WTC11 (cell line): ENCODE data around the gene EPHA1. TPM values are rescaled to one million over a fixed set of nuclear protein-coding genes. Genes with fewer than 3 reads are reported as not detected.

ENCODE experiments used
- ATAC-seq: fragments of 200-7000 bp; cut with Tn5 transposase; 2 replicates; pipeline ENCODE4 v1.10.0; 2021; ENCODE audit warnings: mild to moderate bottlenecking, moderate library complexity
- CTCF ChIA-PET: fragments of 300-600 bp; sonication (Branson Sonifier 250); formaldehyde crosslinking; loops from one replicate; lab custom pipeline; 2021; ENCODE audit warnings: antibody characterized with exemption; lab: Charles Lee
- POLR2A ChIA-PET: fragments of 350-600 bp; sonication (Branson Sonifier 250); formaldehyde crosslinking; loops from one replicate; lab custom pipeline; 2021; ENCODE audit warnings: antibody characterized with exemption; lab: Charles Lee
- DNase-seq: peaks from one replicate; pipeline ENCODE4 v3.0.0; 2021; ENCODE audit warnings: low spot score
- H3K27ac Mint-ChIP-seq: 2 replicates; pipeline ENCODE4 v1.8.0; 2021; ENCODE audit warnings: mixed read lengths
- H3K27me3 Mint-ChIP-seq: 2 replicates; pipeline ENCODE4 v1.8.0; 2021; ENCODE audit warnings: low read depth, mild to moderate bottlenecking, moderate library complexity, mixed read lengths
- H3K36me3 Mint-ChIP-seq: 2 replicates; pipeline ENCODE4 v1.8.0; 2021; ENCODE audit warnings: mixed read lengths
- H3K4me1 Mint-ChIP-seq: 2 replicates; pipeline ENCODE4 v1.8.0; 2022; ENCODE audit warnings: mixed read lengths
- H3K4me3 Mint-ChIP-seq: 2 replicates; pipeline ENCODE4 v1.8.0; 2021; ENCODE audit warnings: mild to moderate bottlenecking, moderate library complexity, mixed read lengths
- H3K9me3 Mint-ChIP-seq: 2 replicates; pipeline ENCODE4 v1.8.0; 2021; ENCODE audit warnings: mixed read lengths
- ATF1 ChIP-seq: sonication (generic); formaldehyde crosslinking; IDR thresholded peaks from 2 replicates; pipeline ENCODE4 v1.8.1; 2023; ENCODE audit warnings: mild to moderate bottlenecking, moderate library complexity, missing genetic modification reagents
- CBFB ChIP-seq: sonication (generic); formaldehyde crosslinking; IDR thresholded peaks from 2 replicates; pipeline ENCODE4 v1.8.1; 2022; ENCODE audit warnings: mild to moderate bottlenecking, low read depth, missing genetic modification reagents
- EMX1 ChIP-seq: fragments of 250-450 bp; sonication (Bioruptor Pico); IDR thresholded peaks from 2 replicates; pipeline ENCODE4 v1.8.0; 2021; ENCODE audit warnings: mild to moderate bottlenecking
- GTF2I ChIP-seq: fragments of 250-450 bp; sonication (Bioruptor Pico); conservative IDR thresholded peaks from 2 replicates; pipeline ENCODE4 v1.4.0; 2021; ENCODE audit warnings: mild to moderate bottlenecking
- JUN ChIP-seq: sonication (generic); formaldehyde crosslinking; IDR thresholded peaks from 2 replicates; pipeline ENCODE4 v1.8.0; 2023; ENCODE audit warnings: mild to moderate bottlenecking, missing genetic modification reagents
- MXD4 ChIP-seq: fragments of 250-450 bp; sonication (Bioruptor Pico); IDR thresholded peaks from 2 replicates; pipeline ENCODE4 v1.8.0; 2021; ENCODE audit warnings: mild to moderate bottlenecking, moderate library complexity, borderline replicate concordance
- OVOL2 ChIP-seq: fragments of 250-450 bp; sonication (Bioruptor Pico); IDR thresholded peaks from 2 replicates; pipeline ENCODE4 v1.9.0; 2021; ENCODE audit warnings: mild to moderate bottlenecking, borderline replicate concordance
- SMAD4 ChIP-seq: sonication (generic); formaldehyde crosslinking; IDR thresholded peaks from 2 replicates; pipeline ENCODE4 v1.8.0; 2022; ENCODE audit warnings: mild to moderate bottlenecking, missing genetic modification reagents
- SP1 ChIP-seq: sonication (generic); formaldehyde crosslinking; conservative IDR thresholded peaks from 2 replicates; pipeline ENCODE4 v1.8.1; 2022; ENCODE audit warnings: missing genetic modification reagents
- ZNF423 ChIP-seq: fragments of 250-450 bp; sonication (Bioruptor Pico); IDR thresholded peaks from 2 replicates; pipeline ENCODE4 v2.1.2; 2022; ENCODE audit warnings: mild to moderate bottlenecking, moderate library complexity
- total RNA-seq: library from RNA; stranded (reverse); gene quantifications from 3 replicates; pipeline ENCODE4 v1.2.3, GENCODE V29; 2021
- TF ChIP-seq, protein P1 (sequence below): fragments of 250-450 bp; sonication (Bioruptor Pico); IDR thresholded peaks from 2 replicates; pipeline ENCODE4 v1.9.0; 2021; ENCODE audit warnings: mild to moderate bottlenecking, borderline replicate concordance
- TF ChIP-seq, protein P2 (sequence below): sonication (generic); formaldehyde crosslinking; IDR thresholded peaks from 2 replicates; pipeline ENCODE4 v1.8.0; 2022; ENCODE audit warnings: mild to moderate bottlenecking, missing genetic modification reagents
- TF ChIP-seq, protein P3 (sequence below): sonication (generic); formaldehyde crosslinking; IDR thresholded peaks from 2 replicates; pipeline ENCODE4 v1.8.0; 2022; ENCODE audit warnings: mild to moderate bottlenecking, missing genetic modification reagents
- TF ChIP-seq, protein P4 (sequence below): sonication (generic); formaldehyde crosslinking; IDR thresholded peaks from 2 replicates; pipeline ENCODE4 v1.8.1; 2023; ENCODE audit warnings: mild to moderate bottlenecking, moderate library complexity, missing genetic modification reagents
- TF ChIP-seq, protein P5 (sequence below): sonication (generic); formaldehyde crosslinking; IDR thresholded peaks from 2 replicates; pipeline ENCODE4 v1.8.0; 2022; ENCODE audit warnings: mild to moderate bottlenecking, missing genetic modification reagents

The EPHA1 gene
- total RNA-seq, 1 experiment from 2014 or later, result 203 TPM

DNA sequence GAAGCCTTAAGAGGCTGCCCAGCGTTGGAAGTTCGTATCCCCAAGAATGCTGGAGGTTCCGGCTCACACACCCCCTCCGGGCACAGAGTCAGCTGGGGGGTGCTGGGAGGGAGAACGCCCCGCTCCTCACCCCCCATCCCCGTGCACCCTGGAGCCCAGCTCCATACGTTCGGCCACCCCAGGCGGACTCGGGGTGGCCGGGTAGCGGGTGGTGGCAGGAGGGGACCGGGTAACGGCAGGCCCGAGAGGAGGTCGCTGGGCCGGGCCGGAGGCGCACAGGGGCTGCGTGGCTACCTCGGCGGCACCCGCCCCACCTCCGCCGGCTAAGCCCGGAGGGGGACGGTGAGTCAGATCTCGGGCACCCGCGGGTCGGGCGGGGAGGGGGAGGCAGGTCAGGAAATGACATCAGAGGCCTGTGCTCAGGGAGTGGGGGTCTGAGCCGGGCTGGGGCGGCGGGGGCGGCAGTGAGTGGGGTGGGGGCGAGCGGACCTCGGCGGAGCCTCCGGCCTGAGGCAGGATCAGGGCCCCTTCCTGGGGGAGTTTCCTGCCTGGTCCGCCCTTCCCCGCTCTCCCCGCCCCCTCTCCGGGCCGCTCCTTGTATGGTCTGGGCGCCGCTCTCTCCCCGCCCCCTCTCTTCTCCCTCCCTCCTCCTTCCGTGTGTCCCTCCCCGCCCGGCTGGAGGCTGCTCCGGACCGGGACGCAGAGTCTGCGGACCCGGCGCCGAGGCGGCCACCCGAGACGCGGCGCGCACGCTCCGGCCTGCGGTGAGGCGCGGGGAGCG is 27.8 kb downstream of the EPHA1 start, which contains the start of gene ZYX:
Gene ZYX (plus strand): TSS at position 700 of the 781 bp plus-strand sequence. CDS start 227 bp downstream, outside the sequence.
- Mint-ChIP-seq H3K36me3 (peaks cover 5% of the 10 kb centered on the region), H3K9me3 (no peaks in the 10 kb centered on the region), H3K27ac (no peak within 1 kb of the TSS), H3K27me3 (no peaks in the 10 kb centered on the region), H3K4me3 (peak within 1 kb of the TSS; percentile 76), H3K4me1 (peaks cover 32% of the 10 kb centered on the region)
- DNase-seq (peak; percentile 94), ATAC-seq (peak; percentile 83)
- ChIA-PET POLR2A (interaction anchor here (1.0 to 2.0 kb wide), 6 partner anchors 9 to 27 kb away, joined by 3 to 16 read pairs (median 4); partner anchors contain the start of gene FAM131B), CTCF (interaction anchor here (0.7 to 2.3 kb wide), 39 partner anchors 7 to 1661 kb away, joined by 3 to 68 read pairs (median 4); partner anchors contain the start of genes CLCN1, EPHA1, FAM131B and GSTK1)
- TF ChIP-seq, protein P1, sequence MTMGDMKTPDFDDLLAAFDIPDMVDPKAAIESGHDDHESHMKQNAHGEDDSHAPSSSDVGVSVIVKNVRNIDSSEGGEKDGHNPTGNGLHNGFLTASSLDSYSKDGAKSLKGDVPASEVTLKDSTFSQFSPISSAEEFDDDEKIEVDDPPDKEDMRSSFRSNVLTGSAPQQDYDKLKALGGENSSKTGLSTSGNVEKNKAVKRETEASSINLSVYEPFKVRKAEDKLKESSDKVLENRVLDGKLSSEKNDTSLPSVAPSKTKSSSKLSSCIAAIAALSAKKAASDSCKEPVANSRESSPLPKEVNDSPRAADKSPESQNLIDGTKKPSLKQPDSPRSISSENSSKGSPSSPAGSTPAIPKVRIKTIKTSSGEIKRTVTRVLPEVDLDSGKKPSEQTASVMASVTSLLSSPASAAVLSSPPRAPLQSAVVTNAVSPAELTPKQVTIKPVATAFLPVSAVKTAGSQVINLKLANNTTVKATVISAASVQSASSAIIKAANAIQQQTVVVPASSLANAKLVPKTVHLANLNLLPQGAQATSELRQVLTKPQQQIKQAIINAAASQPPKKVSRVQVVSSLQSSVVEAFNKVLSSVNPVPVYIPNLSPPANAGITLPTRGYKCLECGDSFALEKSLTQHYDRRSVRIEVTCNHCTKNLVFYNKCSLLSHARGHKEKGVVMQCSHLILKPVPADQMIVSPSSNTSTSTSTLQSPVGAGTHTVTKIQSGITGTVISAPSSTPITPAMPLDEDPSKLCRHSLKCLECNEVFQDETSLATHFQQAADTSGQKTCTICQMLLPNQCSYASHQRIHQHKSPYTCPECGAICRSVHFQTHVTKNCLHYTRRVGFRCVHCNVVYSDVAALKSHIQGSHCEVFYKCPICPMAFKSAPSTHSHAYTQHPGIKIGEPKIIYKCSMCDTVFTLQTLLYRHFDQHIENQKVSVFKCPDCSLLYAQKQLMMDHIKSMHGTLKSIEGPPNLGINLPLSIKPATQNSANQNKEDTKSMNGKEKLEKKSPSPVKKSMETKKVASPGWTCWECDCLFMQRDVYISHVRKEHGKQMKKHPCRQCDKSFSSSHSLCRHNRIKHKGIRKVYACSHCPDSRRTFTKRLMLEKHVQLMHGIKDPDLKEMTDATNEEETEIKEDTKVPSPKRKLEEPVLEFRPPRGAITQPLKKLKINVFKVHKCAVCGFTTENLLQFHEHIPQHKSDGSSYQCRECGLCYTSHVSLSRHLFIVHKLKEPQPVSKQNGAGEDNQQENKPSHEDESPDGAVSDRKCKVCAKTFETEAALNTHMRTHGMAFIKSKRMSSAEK, result peak; percentile 22; the same call in 1 of the 2 replicates
- peak; percentile 57; the same call in 1 of the 2 replicates for TF ChIP-seq JUN (CRISPR knock-in tag)
- TF ChIP-seq CBFB, result no peak
- TF ChIP-seq MXD4 (CRISPR knock-in tag), result no peak
- TF ChIP-seq, protein P2, sequence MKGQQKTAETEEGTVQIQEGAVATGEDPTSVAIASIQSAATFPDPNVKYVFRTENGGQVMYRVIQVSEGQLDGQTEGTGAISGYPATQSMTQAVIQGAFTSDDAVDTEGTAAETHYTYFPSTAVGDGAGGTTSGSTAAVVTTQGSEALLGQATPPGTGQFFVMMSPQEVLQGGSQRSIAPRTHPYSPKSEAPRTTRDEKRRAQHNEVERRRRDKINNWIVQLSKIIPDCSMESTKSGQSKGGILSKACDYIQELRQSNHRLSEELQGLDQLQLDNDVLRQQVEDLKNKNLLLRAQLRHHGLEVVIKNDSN, result peak; percentile 22; the same call in 1 of the 2 replicates
- no peak for TF ChIP-seq SMAD4
- no peak for TF ChIP-seq GTF2I (CRISPR knock-in tag)
- TF ChIP-seq ATF1 (CRISPR knock-in tag), result no peak
- peak; percentile 74 for TF ChIP-seq SP1
- TF ChIP-seq EMX1 (CRISPR knock-in tag), result 0 out of 2 replicates have a peak, but pooled peaks have one; percentile 48
- TF ChIP-seq, protein P3, sequence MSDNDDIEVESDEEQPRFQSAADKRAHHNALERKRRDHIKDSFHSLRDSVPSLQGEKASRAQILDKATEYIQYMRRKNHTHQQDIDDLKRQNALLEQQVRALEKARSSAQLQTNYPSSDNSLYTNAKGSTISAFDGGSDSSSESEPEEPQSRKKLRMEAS, result 0 out of 2 replicates have a peak, but pooled peaks have one; percentile 18
- TF ChIP-seq, protein P4, sequence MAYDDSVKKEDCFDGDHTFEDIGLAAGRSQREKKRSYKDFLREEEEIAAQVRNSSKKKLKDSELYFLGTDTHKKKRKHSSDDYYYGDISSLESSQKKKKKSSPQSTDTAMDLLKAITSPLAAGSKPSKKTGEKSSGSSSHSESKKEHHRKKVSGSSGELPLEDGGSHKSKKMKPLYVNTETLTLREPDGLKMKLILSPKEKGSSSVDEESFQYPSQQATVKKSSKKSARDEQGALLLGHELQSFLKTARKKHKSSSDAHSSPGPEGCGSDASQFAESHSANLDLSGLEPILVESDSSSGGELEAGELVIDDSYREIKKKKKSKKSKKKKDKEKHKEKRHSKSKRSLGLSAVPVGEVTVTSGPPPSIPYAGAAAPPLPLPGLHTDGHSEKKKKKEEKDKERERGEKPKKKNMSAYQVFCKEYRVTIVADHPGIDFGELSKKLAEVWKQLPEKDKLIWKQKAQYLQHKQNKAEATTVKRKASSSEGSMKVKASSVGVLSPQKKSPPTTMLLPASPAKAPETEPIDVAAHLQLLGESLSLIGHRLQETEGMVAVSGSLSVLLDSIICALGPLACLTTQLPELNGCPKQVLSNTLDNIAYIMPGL (CRISPR knock-in tag), result peak; percentile 95; the same call in 1 of the 2 replicates
- 0 out of 2 replicates have a peak, but pooled peaks have one; percentile 29 for TF ChIP-seq OVOL2 (CRISPR knock-in tag)
- TF ChIP-seq, protein P5, sequence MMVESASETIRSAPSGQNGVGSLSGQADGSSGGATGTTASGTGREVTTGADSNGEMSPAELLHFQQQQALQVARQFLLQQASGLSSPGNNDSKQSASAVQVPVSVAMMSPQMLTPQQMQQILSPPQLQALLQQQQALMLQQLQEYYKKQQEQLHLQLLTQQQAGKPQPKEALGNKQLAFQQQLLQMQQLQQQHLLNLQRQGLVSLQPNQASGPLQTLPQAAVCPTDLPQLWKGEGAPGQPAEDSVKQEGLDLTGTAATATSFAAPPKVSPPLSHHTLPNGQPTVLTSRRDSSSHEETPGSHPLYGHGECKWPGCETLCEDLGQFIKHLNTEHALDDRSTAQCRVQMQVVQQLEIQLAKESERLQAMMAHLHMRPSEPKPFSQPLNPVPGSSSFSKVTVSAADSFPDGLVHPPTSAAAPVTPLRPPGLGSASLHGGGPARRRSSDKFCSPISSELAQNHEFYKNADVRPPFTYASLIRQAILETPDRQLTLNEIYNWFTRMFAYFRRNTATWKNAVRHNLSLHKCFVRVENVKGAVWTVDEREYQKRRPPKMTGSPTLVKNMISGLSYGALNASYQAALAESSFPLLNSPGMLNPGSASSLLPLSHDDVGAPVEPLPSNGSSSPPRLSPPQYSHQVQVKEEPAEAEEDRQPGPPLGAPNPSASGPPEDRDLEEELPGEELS (CRISPR knock-in tag), result peak; percentile 80; the same call in 1 of the 2 replicates
- 0 out of 2 replicates have a peak, but pooled peaks have one; percentile 8 for TF ChIP-seq ZNF423 (CRISPR knock-in tag)
